Loucy (cell line): Measurements from ENCODE around the gene CD82.

Experiments
- H2AFZ ChIP-seq: fragments of 200-600 bp; sonication (generic); 2 replicates; pipeline ENCODE4 v1.6.0; 2016; ENCODE audit warnings: antibody characterized with exemption, mild to moderate bottlenecking, low read length, moderate library complexity
- H3F3A ChIP-seq: fragments of 200-600 bp; 2 replicates; pipeline ENCODE4 v1.6.0; 2016; ENCODE audit warnings: antibody characterized with exemption, low read depth, mild to moderate bottlenecking
- H3K27me3 ChIP-seq: fragments of 200-600 bp; sonication (generic); 2 replicates; pipeline ENCODE4 v1.6.1; 2014; ENCODE audit warnings: low read length, mild to moderate bottlenecking; ENCODE audit not compliant: insufficient read depth, poor library complexity, severe bottlenecking
- H3K36me3 ChIP-seq: fragments of 200-600 bp; sonication (generic); 2 replicates; pipeline ENCODE4 v1.6.1; 2016; ENCODE audit warnings: low read length; ENCODE audit not compliant: insufficient read depth
- H3K4me1 ChIP-seq: fragments of 200-600 bp; sonication (generic); 2 replicates; pipeline ENCODE4 v1.5.1; 2014; ENCODE audit warnings: low read length, mild to moderate bottlenecking; ENCODE audit not compliant: insufficient read depth, poor library complexity, severe bottlenecking
- H3K4me2 ChIP-seq: fragments of 200-600 bp; sonication (generic); 2 replicates; pipeline ENCODE4 v1.6.0; 2014; ENCODE audit warnings: antibody characterized with exemption, low read length, low read depth, mild to moderate bottlenecking; ENCODE audit not compliant: poor library complexity, severe bottlenecking
- H3K4me3 ChIP-seq: fragments of 200-600 bp; sonication (generic); 2 replicates; pipeline ENCODE4 v1.5.1; 2014; ENCODE audit warnings: low read length, mild to moderate bottlenecking, mixed read lengths; ENCODE audit not compliant: poor library complexity, severe bottlenecking
- H3K79me2 ChIP-seq: fragments of 200-600 bp; sonication (generic); 2 replicates; pipeline ENCODE4 v1.6.1; 2014; ENCODE audit warnings: low read length; ENCODE audit not compliant: insufficient read depth
- H3K9ac ChIP-seq: fragments of 200-600 bp; sonication (generic); 2 replicates; pipeline ENCODE4 v1.6.0; 2014; ENCODE audit warnings: mild to moderate bottlenecking, low read depth, low read length, moderate library complexity; ENCODE audit not compliant: poor library complexity, severe bottlenecking
- H3K9me2 ChIP-seq: fragments of 200-600 bp; sonication (generic); replicated peaks from 2 replicates; pipeline ENCODE4 v1.6.1; 2016; ENCODE audit warnings: low read depth, low read length, mixed read lengths
- H3K9me3 ChIP-seq: fragments of 200-600 bp; sonication (generic); 2 replicates; pipeline ENCODE4 v1.6.1; 2014; ENCODE audit warnings: mild to moderate bottlenecking, antibody characterized with exemption, low read length, low read depth; ENCODE audit not compliant: insufficient read depth
- H4K20me1 ChIP-seq: fragments of 200-600 bp; sonication (generic); 2 replicates; pipeline ENCODE4 v1.6.0; 2014; ENCODE audit warnings: antibody characterized with exemption, low read length, mild to moderate bottlenecking; ENCODE audit not compliant: insufficient read depth, poor library complexity, severe bottlenecking
- CTCF ChIP-seq: fragments of 200-600 bp; sonication (generic); conservative IDR thresholded peaks from 2 replicates; pipeline ENCODE4 v1.5.1; 2014; ENCODE audit warnings: mild to moderate bottlenecking, antibody characterized with exemption, low read length
- EZH2phosphoT487 ChIP-seq: fragments of 200-600 bp; IDR thresholded peaks from 2 replicates; pipeline ENCODE4 v1.6.1; 2018; ENCODE audit warnings: antibody characterized with exemption, mild to moderate bottlenecking, moderate library complexity, borderline replicate concordance

The CD82 gene

GRCh38 chr11:44525473-44526252, 39.8 kb upstream of the CD82 start:
- Histone ChIP-seq H4K20me1 (no peaks in the 10 kb centered on the region), H3K4me1 (peaks cover 8% of the 10 kb centered on the region), H3K4me2 (no peak overlapping the region), H3K4me3 (no peak overlapping the region), H3K9me2 (no peaks in the 10 kb centered on the region), H3K9me3 (no peaks in the 10 kb centered on the region), H3K9ac (no peak overlapping the region), H3F3A (no peaks in the 10 kb centered on the region), H3K36me3 (no peaks in the 10 kb centered on the region), H3K27me3 (no peaks in the 10 kb centered on the region), H3K79me2 (no peaks in the 10 kb centered on the region), H2AFZ (no peak overlapping the region)
- TF ChIP-seq CTCF: no peak
- no peak for TF ChIP-seq EZH2phosphoT487

- Histone ChIP-seq H4K20me1 (no peaks in the 10 kb centered on the region), H3K4me3 (no peak overlapping the region), H3K4me2 (no peak overlapping the region), H3K9me3 (no peaks in the 10 kb centered on the region), H3K4me1 (peaks cover 8% of the 10 kb centered on the region), H3F3A (no peaks in the 10 kb centered on the region), H3K36me3 (no peaks in the 10 kb centered on the region), H3K79me2 (no peaks in the 10 kb centered on the region), H3K27me3 (no peaks in the 10 kb centered on the region), H2AFZ (no peak overlapping the region), H3K9me2 (no peaks in the 10 kb centered on the region), H3K9ac (no peak overlapping the region)
- TF ChIP-seq EZH2phosphoT487 (no peak), CTCF (no peak)
Measured at GRCh38 chr11:44526438-44526837, 39.0 kb upstream of the CD82 start.

GRCh38 chr11:44527476-44527875, 38.0 kb upstream of the CD82 start:
- Histone ChIP-seq H3K79me2 (no peaks in the 10 kb centered on the region), H3K9me3 (no peaks in the 10 kb centered on the region), H3K27me3 (no peaks in the 10 kb centered on the region), H3K36me3 (no peaks in the 10 kb centered on the region), H3F3A (no peaks in the 10 kb centered on the region), H3K9ac (no peak overlapping the region), H3K9me2 (no peaks in the 10 kb centered on the region), H2AFZ (no peak overlapping the region), H3K4me2 (no peak overlapping the region), H4K20me1 (no peaks in the 10 kb centered on the region), H3K4me3 (no peak overlapping the region), H3K4me1 (peaks cover 8% of the 10 kb centered on the region)
- TF ChIP-seq EZH2phosphoT487: no peak
- no peak for TF ChIP-seq CTCF
